AG20443 (cell line): ENCODE measurements around the gene SPSB2.
A peak's percentile ranks its signal among the peaks of the same experiment; 100 is the strongest.

Experiments
- DNase-seq: peaks from one replicate; pipeline ENCODE4 v3.0.0; 2012; ENCODE audit warnings: low spot score, mixed read lengths

The SPSB2 gene

GRCh38 chr12:6832125-6832524 lies 41.0 kb downstream of the SPSB2 start:
- DNase-seq = no peak

DNA sequence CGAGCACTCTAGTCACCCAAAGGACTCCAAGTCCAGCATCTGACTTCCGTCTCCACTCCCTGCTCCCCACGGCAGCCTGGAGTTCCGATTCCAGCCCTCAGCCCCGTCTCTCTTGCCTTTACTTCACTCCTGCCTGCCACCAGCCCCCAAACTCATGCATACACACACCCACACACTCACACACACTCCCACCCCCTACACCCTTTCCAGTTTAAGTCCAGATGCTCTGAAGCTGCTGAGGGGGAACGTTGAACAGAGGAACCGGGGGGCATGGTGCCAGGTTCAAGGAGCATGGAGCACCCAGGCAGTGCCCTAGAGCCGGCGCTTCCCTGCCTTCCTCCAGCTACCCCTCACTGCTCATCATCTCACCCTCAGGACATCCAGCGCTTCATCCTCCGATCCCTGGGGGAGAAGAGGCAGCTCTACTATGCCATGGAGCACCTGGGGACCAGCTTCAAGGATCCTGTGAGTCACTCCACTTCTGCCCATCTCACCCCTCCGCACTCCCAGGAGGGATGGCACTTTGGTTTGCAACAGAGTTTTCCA lies 41.6 kb downstream of the SPSB2 start:
- no peak for DNase-seq

DNA sequence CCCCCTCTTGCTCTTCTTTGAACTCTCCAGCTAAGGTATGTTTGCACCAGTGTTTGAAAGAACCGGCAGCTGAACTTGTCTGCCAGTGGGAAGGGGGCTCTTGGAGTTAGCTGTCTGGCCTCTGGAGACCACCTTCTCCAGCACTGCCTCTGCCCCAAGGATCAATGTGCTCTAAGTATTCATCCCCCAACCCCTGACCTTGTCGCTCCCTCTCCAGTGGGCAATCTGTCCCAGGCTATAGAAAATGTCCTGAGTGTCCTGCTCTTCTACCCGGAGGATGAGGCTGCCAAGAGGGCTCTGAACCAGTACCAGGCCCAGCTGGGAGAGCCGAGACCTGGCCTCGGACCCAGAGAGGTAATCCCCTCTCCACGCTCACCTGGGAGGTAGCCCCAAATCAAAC lies 42.1 kb downstream of the SPSB2 start:
- DNase-seq = no peak

DNA sequence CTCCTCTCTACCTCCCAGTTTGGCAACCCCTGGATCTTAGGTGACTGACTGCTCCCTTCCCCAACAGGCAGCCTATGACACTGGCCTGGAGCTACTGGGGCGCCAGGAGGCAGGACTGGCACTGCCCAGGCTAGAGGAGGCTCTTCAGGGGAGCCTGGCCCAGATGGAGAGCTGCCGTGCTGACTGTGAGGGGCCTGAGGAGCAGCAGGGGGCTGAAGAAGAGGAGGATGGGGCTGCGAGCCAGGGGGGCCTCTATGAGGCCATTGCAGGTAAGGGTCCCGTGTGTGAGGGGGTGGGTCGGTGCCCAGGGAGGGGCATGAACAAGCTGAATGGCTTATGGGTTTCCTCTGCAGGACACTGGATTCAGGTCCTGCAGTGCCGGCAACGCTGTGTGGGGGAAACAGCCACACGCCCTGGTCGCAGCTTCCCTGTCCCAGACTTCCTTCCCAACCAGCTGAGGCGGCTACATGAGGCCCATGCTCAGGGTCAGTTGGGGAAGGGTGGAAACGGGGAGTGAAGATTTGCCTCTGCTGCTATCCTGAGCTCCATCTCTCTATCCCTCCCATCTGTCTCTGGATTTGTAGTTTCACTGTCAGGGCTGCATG lies 42.7 kb downstream of the SPSB2 start:
- no peak for DNase-seq

GRCh38 chr12:6829536-6830220 lies 43.4 kb downstream of the SPSB2 start:
- no peak for DNase-seq

DNA sequence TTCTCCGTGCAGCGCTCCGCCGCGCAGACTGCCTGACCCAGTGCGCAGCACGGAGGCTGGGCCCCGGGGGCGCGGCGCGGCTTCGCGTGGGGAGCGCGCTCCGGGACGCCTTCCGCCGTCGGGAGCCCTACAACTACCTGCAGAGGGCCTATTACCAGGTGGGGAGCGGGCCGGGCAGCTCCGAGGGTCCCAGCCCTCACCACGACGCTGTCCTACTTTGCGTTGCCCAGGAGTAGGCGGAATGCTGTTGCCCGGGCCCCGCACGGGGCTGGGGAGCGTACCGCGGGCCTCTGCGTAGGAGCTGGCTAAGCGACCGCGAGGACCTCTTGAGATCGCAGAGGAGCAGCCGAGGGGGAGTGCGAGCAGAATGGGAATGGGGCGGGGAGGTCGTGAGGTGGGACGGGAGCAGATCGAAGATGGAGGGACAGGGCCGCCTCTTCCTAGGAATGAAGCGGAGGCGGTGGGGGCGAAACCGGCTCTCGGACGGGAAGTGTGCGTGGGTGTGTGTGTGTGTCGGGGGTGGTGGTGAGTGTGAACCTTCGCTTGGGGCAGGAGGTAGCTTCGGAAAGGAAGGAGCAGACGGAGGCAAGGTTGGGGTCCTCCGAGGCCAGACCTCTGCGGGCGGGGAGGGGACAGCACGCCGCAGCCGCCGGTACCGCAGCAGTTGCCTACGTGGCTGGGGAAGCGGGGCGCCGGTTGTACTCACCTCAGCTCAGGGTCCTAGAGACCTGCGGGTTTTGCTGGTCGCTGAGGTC lies 44.1 kb downstream of the SPSB2 start:
- peak; percentile 80 for DNase-seq

DNA sequence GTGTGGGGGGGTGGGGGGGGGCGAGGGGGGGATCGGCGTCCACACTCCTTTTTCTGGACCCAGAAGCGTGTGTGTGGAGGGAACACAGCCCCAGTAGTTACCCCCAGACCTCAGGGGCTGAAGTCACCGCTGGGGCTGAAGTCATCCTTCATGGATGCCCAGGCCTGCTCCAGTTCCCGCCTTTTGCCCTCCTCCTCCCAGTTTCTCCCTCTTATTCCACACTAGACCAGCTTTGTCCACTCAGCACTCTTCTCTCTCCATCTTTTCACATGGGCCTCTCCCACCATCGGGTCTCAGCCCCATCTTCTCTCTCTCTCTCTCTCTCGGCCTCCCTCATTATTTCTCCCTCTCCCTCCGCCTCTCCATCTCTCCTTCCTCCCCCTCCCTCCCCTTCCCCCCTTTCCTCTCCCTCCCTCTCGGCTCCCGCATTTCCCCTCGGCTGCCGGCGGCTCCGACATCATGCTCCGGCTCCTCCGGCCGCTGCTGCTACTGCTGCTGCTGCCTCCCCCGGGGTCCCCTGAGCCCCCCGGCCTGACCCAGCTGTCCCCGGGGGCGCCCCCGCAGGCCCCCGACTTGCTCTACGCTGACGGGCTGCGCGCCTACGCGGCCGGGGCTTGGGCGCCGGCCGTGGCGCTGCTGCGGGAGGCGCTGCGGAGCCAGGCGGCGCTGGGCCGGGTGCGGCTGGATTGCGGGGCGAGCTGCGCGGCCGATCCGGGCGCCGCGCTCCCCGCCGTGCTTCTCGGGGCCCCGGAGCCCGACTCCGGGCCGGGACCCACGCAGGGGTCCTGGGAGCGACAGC lies 44.9 kb downstream of the SPSB2 start, which contains the start of gene P3H3:
P3H3 (plus strand) TSS at position 426 of the 799 bp plus-strand sequence; CDS start at position 460, 34 bp downstream.
- peak; percentile 69 for DNase-seq

DNA sequence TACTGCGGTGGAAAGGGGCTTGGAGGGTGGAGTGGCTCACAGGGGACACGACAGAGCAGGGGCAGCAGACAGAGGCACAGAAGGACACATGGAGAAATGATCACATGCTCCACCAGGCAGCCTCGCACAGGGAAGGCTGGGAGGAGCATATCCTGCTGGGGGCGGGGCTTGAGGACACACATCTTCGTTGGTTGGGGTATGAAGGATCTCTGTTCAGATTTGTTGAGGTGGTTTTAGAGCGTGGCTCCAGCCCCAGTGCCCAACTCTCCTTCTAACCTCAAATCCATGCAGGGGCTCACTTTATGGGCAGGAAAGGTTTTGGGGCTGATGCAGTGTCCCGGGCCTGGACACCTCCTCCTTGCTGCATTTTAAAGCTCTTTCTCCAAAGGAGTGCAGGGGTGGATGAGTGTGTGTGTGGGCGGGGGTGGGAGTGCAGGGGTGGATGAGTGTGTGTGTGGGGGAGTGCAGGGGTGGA lies 45.6 kb downstream of the SPSB2 start:
- peak; percentile 93 for DNase-seq

- DNase-seq = no peak
Measured at GRCh38 chr12:6826734-6827436, 46.2 kb downstream of the SPSB2 start.

DNA sequence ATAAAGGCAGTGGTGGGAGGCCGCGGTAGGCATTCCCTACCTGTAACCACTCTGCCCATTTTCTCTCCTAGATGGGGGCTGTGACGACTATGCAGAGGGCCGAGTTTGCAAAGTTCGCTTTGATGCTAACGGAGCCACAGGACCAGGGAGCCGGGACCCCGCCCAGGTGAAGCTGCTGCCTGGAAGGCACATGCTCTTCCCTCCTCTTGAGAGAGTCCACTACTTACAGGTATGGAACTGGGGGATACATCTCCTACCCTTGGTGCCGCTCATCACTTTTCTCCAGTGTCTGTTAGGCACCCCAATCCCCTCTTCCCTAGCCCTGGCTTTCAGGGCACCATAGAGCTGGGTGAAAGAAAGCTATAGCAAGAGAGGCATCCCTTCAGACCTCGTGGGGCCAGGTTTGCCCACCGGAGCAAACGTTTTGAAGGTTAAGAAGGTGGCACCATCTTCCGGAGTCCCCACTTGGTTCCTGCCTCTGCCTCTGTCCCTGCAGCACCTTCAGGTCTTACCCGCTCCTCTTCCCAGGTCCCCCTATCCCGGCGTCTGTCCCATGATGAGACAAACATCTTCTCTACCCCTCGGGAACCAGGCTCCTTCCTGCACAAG lies 46.9 kb downstream of the SPSB2 start:
- no peak for DNase-seq

- DNase-seq = peak; percentile 93
Measured at GRCh38 chr12:6825398-6826124, 47.5 kb downstream of the SPSB2 start.

GRCh38 chr12:6824901-6825381 lies 48.2 kb downstream of the SPSB2 start:
- peak; percentile 48 for DNase-seq

GRCh38 chr12:6824085-6824775 lies 48.9 kb downstream of the SPSB2 start:
- DNase-seq = no peak

DNA sequence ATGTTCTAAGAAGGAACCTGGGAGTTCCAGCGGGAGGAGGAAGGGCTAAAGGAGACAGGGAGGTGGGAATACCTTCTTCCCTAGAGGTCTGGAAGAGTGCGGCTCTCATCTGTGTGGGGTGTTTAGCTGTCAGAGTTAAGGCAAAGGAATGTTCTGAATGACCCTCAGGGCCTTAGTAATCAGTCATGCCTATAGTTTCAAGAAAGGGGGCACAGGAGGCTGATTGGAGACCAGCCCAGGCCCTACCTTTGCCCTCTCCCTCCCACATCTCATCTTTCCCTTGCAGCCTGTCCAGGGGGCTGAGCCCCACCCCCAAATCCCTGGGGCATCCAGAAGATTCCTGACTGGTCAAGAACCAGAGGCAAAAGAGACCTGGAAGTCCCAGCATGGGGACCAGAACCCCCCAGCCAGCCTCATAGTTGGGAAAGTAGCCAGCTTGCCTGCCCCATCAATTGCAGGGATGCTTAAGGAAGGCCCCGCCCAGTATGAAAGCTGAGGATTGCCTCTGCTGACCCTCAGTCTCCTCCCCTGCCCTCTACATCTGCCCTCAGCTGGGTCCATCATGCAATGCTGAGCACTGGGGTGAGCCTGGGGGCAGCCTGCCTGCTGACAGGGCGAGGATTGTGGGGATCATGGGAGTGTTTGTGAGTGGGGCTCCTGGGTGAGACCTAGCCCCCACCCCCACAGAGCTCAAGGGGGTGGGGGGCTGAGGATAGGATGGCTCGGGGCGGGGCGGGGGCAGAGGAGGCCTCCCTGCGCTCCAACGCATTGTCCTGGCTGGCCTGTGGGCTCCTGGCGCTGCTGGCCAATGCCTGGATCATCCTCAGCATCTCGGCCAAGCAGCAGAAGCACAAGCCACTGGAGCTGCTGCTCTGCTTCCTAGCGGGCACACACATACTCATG lies 49.7 kb downstream of the SPSB2 start:
- DNase-seq = no peak

- DNase-seq = no peak
Measured at GRCh38 chr12:6822426-6823135, 50.5 kb downstream of the SPSB2 start.

- DNase-seq = peak; percentile 84
Measured at GRCh38 chr12:6821591-6822425, 51.3 kb downstream of the SPSB2 start, which contains the start of gene GPR162. Gene GPR162 (plus strand): TSS chr12:6821821. CDS start chr12:6823899, 2,078 bp downstream.
